ENCODE measurements around the gene SFXN4. TPM values are rescaled to one million over a fixed set of nuclear protein-coding genes. Genes with fewer than 3 reads are reported as not detected.

SFXN4 gene
- total and polyA plus RNA-seq, 2 experiments from 2014 or later, result 18.6 to 22.3 TPM

GRCh38 chr10:119178372-119179119 lies 13.0 kb upstream of the SFXN4 start, which contains the start of gene PRDX3:
PRDX3 (minus strand) TSS chr10:119178812; CDS start chr10:119178790, 22 bp downstream.
- peak within 1 kb of the TSS; percentile 96 for H3K27ac Mint-ChIP-seq
- DNase-seq (ENCODE audit: low spot score) (peak; percentile 97), ATAC-seq (peak; percentile 98)
- H3K36me3 Mint-ChIP-seq (ENCODE audit: low read depth), result peaks cover 32% of the 10 kb centered on the region
- peaks cover 11% of the 10 kb centered on the region for H3K27me3 Mint-ChIP-seq (ENCODE audit: insufficient read depth, low read depth, poor library complexity)
- no peaks in the 10 kb centered on the region for H3K27me3 ChIP-seq (ENCODE audit: insufficient read depth)
- H3K4me2 ChIP-seq, result peak within 1 kb of the TSS; percentile 95
- H4K20me1 ChIP-seq (replicated peaks; ENCODE audit: insufficient read depth), result peaks cover 6% of the 10 kb centered on the region; the same call in 1 of the 2 replicates
- H3K4me3 ChIP-seq, result peak within 1 kb of the TSS; percentile 90
- peak within 1 kb of the TSS; percentile 74 for H2AFZ ChIP-seq
- 0 out of 2 replicates have a peak, but pooled peaks cover 5% of the 10 kb centered on the region for H3K4me1 ChIP-seq (ENCODE audit: insufficient read depth)
- H3K27ac ChIP-seq (ENCODE audit: low read depth), result 0 out of 2 replicates have a peak within 1 kb of the TSS, but pooled peaks have one; percentile 51
- H3K4me3 Mint-ChIP-seq, result peak within 1 kb of the TSS; percentile 96
- peaks cover 11% of the 10 kb centered on the region for H3K9me3 Mint-ChIP-seq
- peaks cover 8% of the 10 kb centered on the region; the same call in 1 of the 2 replicates for H3F3A ChIP-seq (replicated peaks; ENCODE audit: low read depth)
- H3K36me3 ChIP-seq (ENCODE audit: insufficient read depth), result peaks cover 20% of the 10 kb centered on the region
- peak; percentile 99 for TF ChIP-seq POLR2AphosphoS5 (IDR thresholded peaks at IDR 0.05; ENCODE audit: low read depth)
- no peak for TF ChIP-seq REST (IDR thresholded peaks at IDR 0.05; ENCODE audit: unreplicated experiment)
- TF ChIP-seq ETS1 (IDR thresholded peaks at IDR 0.05), result peak; percentile 52
- no peak for TF ChIP-seq ZNF114 (CRISPR knock-in tag; IDR thresholded peaks at IDR 0.05)
- no peak for TF ChIP-seq JUNB (IDR thresholded peaks at IDR 0.05; ENCODE audit: unreplicated experiment)
- TF ChIP-seq CREB1 (CRISPR knock-in tag; IDR thresholded peaks at IDR 0.05; ENCODE audit: low read depth), result no peak
- no peaks in the 10 kb centered on the region; the same call in 2 of the 3 replicates for H3K4me1 Mint-ChIP-seq
- peaks cover 48% of the 10 kb centered on the region for H3K79me2 ChIP-seq (replicated peaks; ENCODE audit: insufficient read depth)
- H3K9me2 ChIP-seq (ENCODE audit: insufficient read depth), result no peaks in the 10 kb centered on the region

- peaks cover 11% of the 10 kb centered on the region for H3K27me3 Mint-ChIP-seq (ENCODE audit: insufficient read depth, low read depth, poor library complexity)
- no peaks in the 10 kb centered on the region; the same call in 2 of the 3 replicates for H3K4me1 Mint-ChIP-seq
- Histone ChIP-seq H3K9me2 (ENCODE audit: insufficient read depth) (no peaks in the 10 kb centered on the region), H3K27me3 (ENCODE audit: insufficient read depth) (no peaks in the 10 kb centered on the region), H3K4me1 (ENCODE audit: insufficient read depth) (0 out of 2 replicates have a peak, but pooled peaks cover 5% of the 10 kb centered on the region), H3K27ac (ENCODE audit: low read depth) (0 out of 2 replicates have a peak overlapping the region, but pooled peaks have one; percentile 51), H3K36me3 (ENCODE audit: insufficient read depth) (peaks cover 26% of the 10 kb centered on the region), H3K4me2 (peak overlapping the region; percentile 95), H4K20me1 (replicated peaks; ENCODE audit: insufficient read depth) (peaks cover 6% of the 10 kb centered on the region; the same call in 1 of the 2 replicates), H3F3A (replicated peaks; ENCODE audit: low read depth) (peaks cover 8% of the 10 kb centered on the region; the same call in 1 of the 2 replicates), H3K79me2 (replicated peaks; ENCODE audit: insufficient read depth) (peaks cover 48% of the 10 kb centered on the region), H3K4me3 (peak overlapping the region; percentile 90), H2AFZ (peak overlapping the region; percentile 56; the same call in 1 of the 2 replicates)
- peak overlapping the region; percentile 96 for H3K4me3 Mint-ChIP-seq
- no peak for DNase-seq (ENCODE audit: low spot score)
- peak overlapping the region; percentile 96 for H3K27ac Mint-ChIP-seq
- peaks cover 7% of the 10 kb centered on the region; the same call in 2 of the 3 replicates for H3K9me3 Mint-ChIP-seq
- H3K36me3 Mint-ChIP-seq (ENCODE audit: low read depth), result peaks cover 36% of the 10 kb centered on the region
- peak; percentile 7; the same call in 1 of the 3 replicates for ATAC-seq
- TF ChIP-seq STAT1 (IDR thresholded peaks at IDR 0.05; ENCODE audit: unreplicated experiment) (no peak), ZNF114 (CRISPR knock-in tag; IDR thresholded peaks at IDR 0.05) (no peak), EZH2phosphoT487 (IDR thresholded peaks at IDR 0.05; ENCODE audit: unreplicated experiment) (no peak), CTCF (conservative IDR thresholded peaks at IDR 0.05; ENCODE audit: low read depth in 2 of 2) (no peak), EZH2 (IDR thresholded peaks at IDR 0.05; ENCODE audit: low read depth, unreplicated experiment) (no peak)
These were observed 12.3 kb upstream of the SFXN4 start for GRCh38 chr10:119177708-119178371.
